Smooth muscle cell (in vitro differentiated cells): ENCODE data around the gene ARTN. TPM values are rescaled to one million over a fixed set of nuclear protein-coding genes. Genes with fewer than 3 reads are reported as not detected.

Experiments used
- DNase-seq: peaks from one replicate; lab custom pipeline; 2025; ENCODE audit not compliant: unreplicated experiment; lab: John Stamatoyannopoulos, UW
- H2AFZ ChIP-seq: fragments of 200-600 bp; sonication (generic); 2 replicates; pipeline ENCODE4 v1.6.0; 2016; ENCODE audit warnings: antibody characterized with exemption, low read depth, mild to moderate bottlenecking
- H3F3A ChIP-seq: fragments of 200-600 bp; sonication (generic); 2 replicates; pipeline ENCODE4 v1.6.0; 2017; ENCODE audit warnings: antibody characterized with exemption, low read depth
- H3K27ac ChIP-seq: fragments of 200-600 bp; sonication (generic); 2 replicates; pipeline ENCODE4 v1.5.1; 2016; ENCODE audit warnings: low read depth, mild to moderate bottlenecking
- H3K27me3 ChIP-seq: fragments of 200-600 bp; sonication (generic); 2 replicates; pipeline ENCODE4 v1.6.1; 2016; ENCODE audit warnings: low read depth, mild to moderate bottlenecking
- H3K36me3 ChIP-seq: fragments of 200-600 bp; sonication (generic); 2 replicates; pipeline ENCODE4 v1.5.1; 2016; ENCODE audit warnings: low read depth
- H3K4me1 ChIP-seq: fragments of 200-600 bp; sonication (generic); 2 replicates; pipeline ENCODE4 v1.5.1; 2016; ENCODE audit warnings: low read depth
- H3K4me2 ChIP-seq: fragments of 200-600 bp; sonication (generic); 2 replicates; pipeline ENCODE4 v1.6.0; 2016; ENCODE audit warnings: mild to moderate bottlenecking
- H3K4me3 ChIP-seq: fragments of 200-600 bp; sonication (generic); 2 replicates; pipeline ENCODE4 v1.5.1; 2016; ENCODE audit warnings: mild to moderate bottlenecking
- H3K79me2 ChIP-seq: fragments of 200-600 bp; sonication (generic); 2 replicates; pipeline ENCODE4 v1.6.0; 2016; ENCODE audit warnings: low read depth, mild to moderate bottlenecking
- H3K9ac ChIP-seq: fragments of 200-600 bp; sonication (generic); 2 replicates; pipeline ENCODE4 v1.6.0; 2016; ENCODE audit warnings: low read depth
- H3K9me3 ChIP-seq: fragments of 200-600 bp; sonication (generic); replicated peaks from 2 replicates; pipeline ENCODE4 v1.5.1; 2016; ENCODE audit warnings: low read depth
- H4K20me1 ChIP-seq: fragments of 200-600 bp; sonication (generic); 2 replicates; pipeline ENCODE4 v1.6.0; 2016; ENCODE audit warnings: low read depth
- CTCF ChIP-seq: fragments of 200-600 bp; sonication (generic); IDR thresholded peaks from 2 replicates; pipeline ENCODE4 v1.5.1; 2017; ENCODE audit warnings: borderline replicate concordance, mild to moderate bottlenecking, antibody characterized with exemption; ENCODE audit not compliant: insufficient read depth, poor library complexity, severe bottlenecking
- WGBS: methylation state at CpG from one replicate; pipeline ENCODE4 v1.1.7; 2016; ENCODE audit warnings: low lambda C conversion rate; 5-methylcytosine and 5-hydroxymethylcytosine counted together
- polyA plus RNA-seq: library from polyadenylated mRNA; unstranded; fragments of >200 nt; fragmentation: Nextera tagmentation; extraction: Ambion mirVana; gene quantifications from 2 replicates; pipeline ENCODE4 v1.2.1, GENCODE V29; 2016
- total RNA-seq: library from RNA; depleted of rRNA; stranded (reverse); fragments of >200 nt; gene quantifications from 2 replicates; pipeline ENCODE4 v1.2.3, GENCODE V29; 2014

ARTN gene
- total and polyA plus RNA-seq, 2 experiments from 2014 or later, result 0.27 to 0.36 TPM

GRCh38 chr1:43977376-43978263, 44.0 kb downstream of the ARTN start:
- no peak overlapping the region for H3K27ac ChIP-seq
- no peak overlapping the region for H2AFZ ChIP-seq
- H3K79me2 ChIP-seq, result peaks cover 31% of the 10 kb centered on the region
- H3K9me3 ChIP-seq, result no peaks in the 10 kb centered on the region
- H3K9ac ChIP-seq, result no peak overlapping the region
- WGBS, result 90% methylated on average over 9 of the region's 9 CpGs
- H3K27me3 ChIP-seq, result no peaks in the 10 kb centered on the region
- TF ChIP-seq CTCF, result no peak
- H3K36me3 ChIP-seq, result no peaks in the 10 kb centered on the region
- H3K4me1 ChIP-seq, result peaks cover 18% of the 10 kb centered on the region
- no peak for DNase-seq
- peaks cover 19% of the 10 kb centered on the region for H3F3A ChIP-seq
- H3K4me2 ChIP-seq, result peak overlapping the region; percentile 95
- no peak overlapping the region for H3K4me3 ChIP-seq
- H4K20me1 ChIP-seq, result peaks cover 54% of the 10 kb centered on the region

GRCh38 chr1:43978264-43978550, 44.6 kb downstream of the ARTN start:
- Histone ChIP-seq H3K27me3 (no peaks in the 10 kb centered on the region), H3K9me3 (no peaks in the 10 kb centered on the region), H3F3A (peaks cover 19% of the 10 kb centered on the region), H4K20me1 (peaks cover 60% of the 10 kb centered on the region), H3K27ac (no peak overlapping the region), H3K4me2 (peak overlapping the region; percentile 95), H3K9ac (no peak overlapping the region), H3K4me3 (peak overlapping the region; percentile 74), H3K36me3 (no peaks in the 10 kb centered on the region), H2AFZ (no peak overlapping the region), H3K79me2 (peaks cover 31% of the 10 kb centered on the region), H3K4me1 (peaks cover 18% of the 10 kb centered on the region)
- no peak for TF ChIP-seq CTCF
- no peak for DNase-seq
- WGBS, result 78% methylated on average over 5 of the region's 5 CpGs

- Histone ChIP-seq H3K9ac (peak within 1 kb of the TSS; percentile 76), H3K27me3 (no peaks in the 10 kb centered on the region), H3K4me2 (peak within 1 kb of the TSS; percentile 98), H3K79me2 (peaks cover 31% of the 10 kb centered on the region), H3K4me1 (peaks cover 18% of the 10 kb centered on the region), H3K9me3 (no peaks in the 10 kb centered on the region), H3K36me3 (no peaks in the 10 kb centered on the region), H3F3A (peaks cover 19% of the 10 kb centered on the region), H2AFZ (peak within 1 kb of the TSS; percentile 74), H3K27ac (peak within 1 kb of the TSS; percentile 25), H4K20me1 (peaks cover 65% of the 10 kb centered on the region), H3K4me3 (peak within 1 kb of the TSS; percentile 75)
- WGBS, result 5% methylated on average over 35 of the region's 54 CpGs
- no peak for DNase-seq
- no peak for TF ChIP-seq CTCF
These were observed 45.1 kb downstream of the ARTN start, which contains the start of gene B4GALT2 for GRCh38 chr1:43978551-43979260. Gene B4GALT2, plus strand, starts transcription at chr1:43979210. Its CDS starts 1,951 bp downstream, at chr1:43981161.
